Neutrophil (primary cell): ENCODE results near the gene UNC13C.

ENCODE experiments used
- H3K27ac ChIP-seq: fragments of 200-600 bp; sonication (generic); 2 replicates; pipeline ENCODE4 v1.5.1; 2016; ENCODE audit warnings: mild to moderate bottlenecking, moderate library complexity
- H3K27me3 ChIP-seq: fragments of 200-600 bp; sonication (generic); 2 replicates; pipeline ENCODE4 v1.6.0; 2016; ENCODE audit warnings: mild to moderate bottlenecking
- H3K36me3 ChIP-seq: fragments of 200-600 bp; sonication (generic); 2 replicates; pipeline ENCODE4 v1.5.1; 2017
- H3K4me1 ChIP-seq, 2 experiments: fragments of 200-600 bp in 1 of 2; sonication (generic) in 1 of 2; 1 replicate in 1 of 2; 2 replicates in 1 of 2; pipeline versions ENCODE4 v1.5.1 to v1.6.1; 2013 to 2016; ENCODE audit warnings: low read depth in 1 of 2, low read length in 1 of 2, mild to moderate bottlenecking in 1 of 2, moderate library complexity in 1 of 2; ENCODE audit not compliant: control insufficient read depth in 1 of 2, insufficient read depth in 1 of 2
- H3K4me3 ChIP-seq, 2 experiments: fragments of 200-600 bp in 1 of 2; sonication (generic) in 1 of 2; 1 replicate in 1 of 2; 2 replicates in 1 of 2; pipeline ENCODE4 v1.5.1; 2013 to 2016; ENCODE audit warnings: low read depth in 1 of 2, low read length in 1 of 2, mild to moderate bottlenecking in 1 of 2, moderate library complexity in 1 of 2
- H3K9me3 ChIP-seq: fragments of 200-600 bp; sonication (generic); 2 replicates; pipeline ENCODE4 v1.5.1; 2016
- CTCF ChIP-seq: fragments of 200-600 bp; sonication (generic); IDR thresholded peaks from 2 replicates; pipeline ENCODE4 v1.5.1; 2016; ENCODE audit warnings: antibody characterized with exemption

UNC13C gene

GRCh38 chr15:54345301-54345700 lies 367.1 kb downstream of the UNC13C start:
- no peak overlapping the region for H3K27ac ChIP-seq
- H3K4me1 ChIP-seq = no peaks in the 10 kb centered on the region
- H3K4me3 ChIP-seq = no peak overlapping the region
- TF ChIP-seq CTCF = no peak
- no peaks in the 10 kb centered on the region for H3K27me3 ChIP-seq
- no peaks in the 10 kb centered on the region for H3K9me3 ChIP-seq
- no peaks in the 10 kb centered on the region for H3K36me3 ChIP-seq

GRCh38 chr15:54345827-54346226 lies 367.6 kb downstream of the UNC13C start:
- TF ChIP-seq CTCF = no peak
- Histone ChIP-seq H3K4me3 (no peak overlapping the region), H3K36me3 (no peaks in the 10 kb centered on the region), H3K27ac (no peak overlapping the region), H3K4me1 (no peaks in the 10 kb centered on the region), H3K27me3 (no peaks in the 10 kb centered on the region), H3K9me3 (no peaks in the 10 kb centered on the region)

- Histone ChIP-seq H3K27ac (no peak overlapping the region), H3K27me3 (no peaks in the 10 kb centered on the region), H3K36me3 (no peaks in the 10 kb centered on the region), H3K9me3 (no peaks in the 10 kb centered on the region), H3K4me1 (no peaks in the 10 kb centered on the region), H3K4me3 (no peak overlapping the region)
- TF ChIP-seq CTCF = no peak
Measured at GRCh38 chr15:54347082-54347827, 369.0 kb downstream of the UNC13C start.

GRCh38 chr15:54353726-54354125 lies 375.5 kb downstream of the UNC13C start:
- H3K27ac ChIP-seq = no peak overlapping the region
- H3K36me3 ChIP-seq = no peaks in the 10 kb centered on the region
- TF ChIP-seq CTCF = no peak
- H3K27me3 ChIP-seq = no peaks in the 10 kb centered on the region
- H3K9me3 ChIP-seq = no peaks in the 10 kb centered on the region
- H3K4me3 ChIP-seq = no peak overlapping the region
- no peaks in the 10 kb centered on the region for H3K4me1 ChIP-seq

- no peaks in the 10 kb centered on the region for H3K9me3 ChIP-seq
- H3K4me1 ChIP-seq = no peaks in the 10 kb centered on the region
- no peak overlapping the region for H3K4me3 ChIP-seq
- H3K36me3 ChIP-seq = no peaks in the 10 kb centered on the region
- H3K27me3 ChIP-seq = no peaks in the 10 kb centered on the region
- no peak for TF ChIP-seq CTCF
- H3K27ac ChIP-seq = no peak overlapping the region
Measured at GRCh38 chr15:54354341-54354740, 376.1 kb downstream of the UNC13C start.
